Cardiac septum (tissue), 1 donor: ENCODE results near the gene NAA15. TPM values are rescaled to one million over a fixed set of nuclear protein-coding genes. Genes with fewer than 3 reads are reported as not detected.
"Not testable (repeated sequence)": the region's sequence is repeated elsewhere in the genome, so short reads cannot be mapped to it uniquely, and the experiment has no call there.

Experiments
- DNase-seq: peaks from one replicate; pipeline ENCODE4 v3.0.0-alpha.2; 2020; ENCODE audit warnings: low spot score
- intact Hi-C: fragments of 100-400 bp; cut with DNase I; formaldehyde crosslinking; loops from one replicate; pipeline ENCODE4 v1.14.0; 2022
- total RNA-seq: library from RNA; stranded (reverse); fragmentation: NEBNext Ultra II Directional; extraction: Animal tissue kit (Norgen Biotek cat#: 25700); gene quantifications from one replicate; pipeline ENCODE4 v1.2.1, GENCODE V29; 2021
- donor health status: DM: no; HTN: no; CAD: no.

Gene NAA15
- total RNA-seq, 1 donor from 2014 or later = 37.9 TPM

DNA sequence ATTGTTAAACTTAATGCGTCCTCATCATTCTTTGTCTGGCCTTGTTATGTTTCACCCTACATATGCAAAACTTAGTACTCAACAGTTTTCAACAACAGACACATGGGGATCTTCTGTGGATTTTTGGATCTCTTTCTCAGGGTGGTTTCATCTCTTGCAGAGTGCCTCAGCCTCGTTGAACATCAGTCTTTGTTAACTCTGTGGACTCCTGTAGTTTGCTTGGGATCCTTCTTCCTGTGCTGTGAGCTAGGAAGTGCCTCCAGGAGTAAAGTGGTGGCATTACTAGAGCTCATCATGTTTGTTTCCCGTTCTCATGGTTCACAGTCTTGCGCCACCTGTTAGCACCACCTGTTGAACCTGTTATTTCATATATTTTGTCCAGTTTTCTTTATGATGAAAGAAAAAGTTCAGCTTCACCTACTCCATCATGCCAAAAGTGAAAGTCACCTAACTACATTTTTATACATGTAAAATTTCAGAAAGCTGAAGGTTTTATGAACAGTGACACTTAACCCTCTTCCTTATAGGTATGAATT is 28.4 kb downstream of the NAA15 start:
- intact Hi-C loops = no loop called here
- no peak for DNase-seq

DNA sequence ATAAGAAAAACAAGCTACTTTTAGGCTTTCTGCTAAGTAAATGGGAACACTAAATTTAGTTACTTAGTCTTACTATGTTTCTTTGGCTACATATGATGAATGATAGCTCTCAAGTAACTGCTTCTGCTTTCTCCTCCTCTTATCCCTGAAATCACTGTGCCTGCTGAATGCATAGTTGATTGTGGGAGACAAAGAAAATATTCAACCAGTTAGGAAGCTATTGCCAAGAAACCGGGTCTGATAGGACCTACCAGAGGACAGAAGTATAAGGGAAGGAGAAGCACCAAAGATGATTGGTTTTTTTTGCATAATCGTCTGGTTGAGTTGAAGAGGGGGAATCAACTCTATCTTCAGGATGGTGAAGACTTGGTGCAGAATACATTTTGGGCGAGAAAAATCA is 29.0 kb downstream of the NAA15 start:
- intact Hi-C loops = no loop called here
- no peak for DNase-seq

DNA sequence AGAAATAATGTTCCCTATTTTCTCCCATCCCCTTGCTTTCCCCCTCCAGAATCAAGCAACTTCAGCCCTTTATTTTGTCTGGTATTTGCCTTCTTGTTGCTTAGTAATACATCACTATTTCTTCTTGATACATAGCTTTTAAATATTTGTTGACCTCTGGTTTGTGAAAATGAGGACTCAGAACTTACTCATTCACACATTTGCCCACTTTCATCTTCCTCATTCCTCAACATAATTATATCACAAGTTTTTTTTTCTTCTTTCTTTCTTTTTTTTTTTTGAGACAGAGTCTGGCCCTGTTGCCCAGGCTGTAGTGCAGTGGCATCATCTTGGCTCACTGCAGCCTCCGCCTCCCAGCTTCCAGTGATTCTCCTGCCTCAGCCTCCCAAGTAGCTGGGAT is 29.9 kb downstream of the NAA15 start:
- no peak for DNase-seq
- intact Hi-C loops = no loop called here

DNA sequence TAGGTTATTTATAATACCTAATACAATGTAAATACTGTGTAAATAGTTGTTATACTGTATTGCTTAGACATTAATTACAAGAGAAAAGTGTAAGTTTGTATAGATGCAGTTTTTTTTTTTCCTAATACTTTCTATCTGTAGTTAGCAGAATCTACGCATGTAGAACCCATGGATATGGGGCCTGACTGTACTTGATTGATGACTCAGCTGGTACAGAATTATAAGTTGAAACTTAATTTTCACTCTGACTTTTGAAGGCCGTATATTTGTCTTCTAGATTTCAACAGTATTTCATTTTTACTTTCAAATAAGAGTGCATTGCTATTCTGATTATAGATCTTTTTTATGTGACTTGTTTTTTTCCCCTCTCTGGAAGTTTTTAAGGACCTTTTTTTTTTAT is 31.7 kb downstream of the NAA15 start:
- no peak for DNase-seq
- intact Hi-C loops = no loop called here

DNA sequence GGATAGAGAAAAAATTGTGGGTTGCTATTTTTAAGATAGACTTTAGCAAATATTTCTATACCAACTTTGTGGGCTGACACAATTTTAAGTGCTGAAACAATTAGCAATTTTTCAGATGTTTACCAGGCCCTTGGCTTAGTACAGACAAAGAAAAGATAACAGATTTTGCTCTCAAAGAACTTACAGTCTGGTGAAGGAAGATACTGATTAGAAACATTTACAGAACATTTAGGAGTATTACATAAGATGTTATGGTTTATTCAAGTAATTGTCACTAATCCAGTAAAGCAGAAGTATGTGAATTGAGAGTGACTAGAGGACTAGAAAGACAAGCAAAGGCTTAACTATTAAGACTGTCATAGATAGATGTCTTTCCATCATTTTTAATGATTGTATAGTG is 36.3 kb downstream of the NAA15 start:
- intact Hi-C loops = no loop called here

DNA sequence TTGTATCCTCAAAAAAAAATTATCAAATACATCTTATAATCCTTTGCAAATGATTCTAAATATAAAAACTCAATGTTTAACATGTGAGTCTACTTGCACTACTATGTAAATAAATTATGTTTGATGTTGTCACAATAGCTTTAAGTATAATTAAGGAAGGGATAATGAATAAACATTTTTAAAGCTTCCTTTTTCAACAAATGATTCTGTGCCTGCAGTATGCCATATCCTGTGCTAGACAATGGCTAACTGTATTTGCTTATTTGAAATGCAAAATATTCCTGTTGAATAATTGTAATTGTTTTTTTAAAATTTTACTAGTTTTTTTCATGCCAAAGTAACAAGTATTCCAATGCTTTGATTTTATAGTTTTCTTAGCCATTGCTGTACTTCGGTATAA is 60.0 kb downstream of the NAA15 start:
- intact Hi-C loops = no loop called here

More for the DNA sequence above, 36.3 kb downstream of the NAA15 start:
- DNase-seq = no peak

DNA sequence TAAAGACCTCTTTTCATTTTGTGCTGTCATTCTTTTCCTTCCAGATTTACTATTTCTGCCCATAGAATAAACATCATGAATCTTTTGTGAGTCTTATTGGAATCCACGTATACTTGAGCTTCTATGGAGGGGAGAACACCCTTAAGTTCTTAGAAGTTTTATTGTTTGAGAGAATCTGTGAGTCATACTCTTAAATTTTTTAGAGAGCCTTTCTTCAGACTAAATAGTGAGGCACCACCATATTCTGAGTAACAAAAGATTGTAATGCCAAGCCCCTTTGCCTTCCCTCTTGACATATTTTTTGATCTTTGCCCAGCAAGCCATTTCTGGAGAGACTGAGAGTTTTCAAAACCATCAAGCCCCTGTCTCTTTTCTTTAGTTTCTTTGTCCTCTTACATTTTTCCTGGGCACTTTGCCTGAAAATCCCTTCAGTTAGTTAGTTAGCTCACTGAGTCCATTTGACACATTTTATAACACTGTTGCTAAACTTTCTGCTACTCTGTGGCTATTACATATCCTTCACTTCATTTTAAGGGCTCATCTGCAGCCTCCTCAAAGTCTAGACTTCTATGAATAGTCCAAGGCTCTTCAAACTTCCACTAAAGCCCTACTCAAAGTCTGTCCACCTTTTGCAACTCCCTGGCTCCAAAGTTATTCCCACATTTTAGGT is 66.3 kb downstream of the NAA15 start:
- DNase-seq = no peak
- intact Hi-C loops = no loop called here

More for the DNA sequence above, 60.0 kb downstream of the NAA15 start:
- DNase-seq = no peak

DNA sequence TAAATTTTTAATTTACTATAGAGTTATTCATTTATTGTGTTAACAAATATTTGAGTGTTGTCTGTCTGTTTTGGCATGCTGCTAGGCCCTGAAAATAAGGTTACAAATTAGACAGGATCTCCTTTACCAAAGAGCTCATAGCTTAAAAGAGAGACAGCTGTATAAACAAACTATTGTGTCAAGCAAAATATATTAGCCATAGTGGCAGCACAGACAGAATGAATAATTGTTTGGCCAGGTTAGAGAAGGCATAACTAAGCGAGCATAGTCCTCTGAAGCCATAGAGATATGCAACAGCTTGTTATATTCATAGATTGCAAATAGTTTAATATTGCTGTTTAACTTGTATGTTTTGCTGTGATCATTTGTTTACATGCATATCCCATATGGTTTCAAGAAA is 67.7 kb downstream of the NAA15 start:
- intact Hi-C loops = no loop called here
- no peak for DNase-seq

DNA sequence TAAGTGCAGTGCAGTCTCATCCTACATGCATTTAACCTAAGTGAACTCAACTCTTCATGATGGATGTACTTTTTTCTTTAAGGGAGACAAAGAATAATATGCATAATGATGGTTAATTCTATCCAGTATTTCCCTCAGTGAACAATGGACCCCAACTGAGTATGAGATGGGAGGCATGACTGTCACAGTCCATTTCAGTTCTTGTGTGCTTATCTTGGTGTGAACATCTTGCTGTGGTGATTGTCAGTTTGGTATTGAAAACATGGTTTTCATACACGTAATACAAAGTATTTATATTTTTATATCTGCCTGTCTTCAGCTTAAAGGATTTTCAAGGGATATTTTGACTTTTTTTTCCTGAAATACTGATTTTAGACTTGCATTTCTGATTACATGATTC is 72.9 kb downstream of the NAA15 start:
- DNase-seq = no peak
- intact Hi-C loops = no loop called here

DNA sequence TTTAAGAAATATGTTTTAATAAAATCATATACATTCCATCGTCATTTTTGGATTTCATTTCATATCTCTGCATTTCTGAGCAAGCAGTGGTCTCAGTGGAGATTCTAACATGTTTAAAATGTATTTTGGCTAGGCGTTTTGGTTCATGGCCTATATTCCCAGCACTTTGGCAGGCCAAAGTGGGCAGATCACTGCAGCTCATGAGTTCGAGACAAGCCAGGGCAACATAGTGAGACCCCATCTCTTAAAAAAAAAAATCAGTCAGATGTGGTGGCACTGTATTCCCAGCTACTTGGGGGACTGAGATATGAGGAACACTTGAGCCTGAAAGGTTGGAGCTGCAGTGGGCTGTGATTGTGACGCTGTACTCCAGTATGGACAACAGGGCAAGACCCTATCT is 85.1 kb downstream of the NAA15 start:
- no peak for DNase-seq
- intact Hi-C loops = no loop called here

DNA sequence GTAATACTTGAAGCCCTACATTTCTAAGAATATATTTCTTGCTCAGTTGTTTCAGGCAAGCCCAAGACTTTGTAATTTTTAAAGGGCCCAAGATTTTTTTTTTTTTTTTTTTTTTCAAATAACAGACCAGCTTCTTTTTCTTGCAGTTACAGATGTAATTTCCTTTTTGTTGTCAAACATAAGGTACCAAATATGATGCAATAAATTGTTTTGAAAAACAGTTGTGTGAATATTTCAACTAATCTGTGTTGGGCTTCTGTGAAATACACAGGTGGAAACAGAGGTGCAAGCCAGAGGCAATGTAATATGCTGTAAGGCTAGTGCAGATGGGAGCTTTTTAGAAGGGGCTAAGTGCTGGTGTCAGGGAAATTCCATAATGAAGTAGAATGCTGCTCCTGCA is 87.8 kb downstream of the NAA15 start:
- intact Hi-C loops = no loop called here
- no peak for DNase-seq

DNA sequence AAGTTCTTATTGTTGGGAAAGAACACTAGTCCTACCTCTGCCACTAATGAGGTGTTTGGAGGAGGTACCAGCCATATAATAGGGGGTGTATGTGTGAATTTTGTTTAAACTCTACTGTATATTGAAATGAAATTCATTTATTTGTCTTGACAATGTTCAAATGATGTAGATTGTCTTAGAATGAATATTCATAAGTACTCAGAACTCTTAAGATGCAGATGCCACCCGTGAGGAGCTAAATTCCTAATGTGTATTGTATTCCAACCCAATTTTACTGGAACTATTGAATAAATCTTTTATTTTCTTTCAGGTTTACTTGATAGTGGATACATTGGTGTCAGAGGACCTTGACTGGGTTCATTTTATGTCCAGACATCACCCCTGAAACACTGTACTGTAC is 88.7 kb downstream of the NAA15 start:
- no peak for DNase-seq
- intact Hi-C loops = no loop called here

DNA sequence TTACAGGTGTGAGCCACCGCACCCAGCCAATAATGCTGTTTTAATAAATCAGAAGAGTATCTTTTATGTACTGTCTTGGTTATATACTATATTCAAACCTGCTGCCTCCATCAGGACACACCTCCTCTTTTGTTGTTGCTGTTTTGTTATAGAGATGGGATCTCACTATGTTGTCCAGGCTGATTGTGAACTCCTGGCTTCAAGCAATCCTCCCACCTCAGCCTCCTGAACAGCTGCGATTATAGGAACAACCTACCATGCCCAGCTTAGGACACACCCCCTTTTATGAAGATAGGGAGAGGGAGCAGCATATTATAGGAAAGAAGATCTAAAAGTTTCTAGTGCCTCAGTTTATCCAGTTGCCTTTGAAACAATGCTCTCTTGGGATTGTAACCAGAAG is 90.4 kb downstream of the NAA15 start:
- intact Hi-C loops = no loop called here

DNA sequence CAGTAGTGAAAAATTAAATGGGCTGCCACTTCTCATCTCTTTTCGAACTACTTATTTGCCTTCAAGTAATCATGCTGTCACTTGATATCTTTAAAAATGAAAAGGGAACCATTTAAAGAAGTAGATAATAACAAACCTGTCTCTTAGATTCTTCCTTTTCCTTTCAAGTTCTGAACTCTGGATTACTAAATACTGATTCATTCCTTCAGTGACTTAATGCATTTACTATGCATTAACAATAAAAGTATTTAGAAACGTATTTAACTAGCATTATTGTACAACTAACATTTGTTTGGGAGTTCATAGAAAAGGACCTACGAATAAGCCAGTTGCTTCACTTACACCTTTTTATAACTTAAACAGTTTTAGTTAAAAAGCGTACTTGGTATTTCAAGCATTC is 91.5 kb downstream of the NAA15 start:
- DNase-seq = no peak
- intact Hi-C loops = no loop called here

More for the DNA sequence above, 90.4 kb downstream of the NAA15 start:
- no peak for DNase-seq

DNA sequence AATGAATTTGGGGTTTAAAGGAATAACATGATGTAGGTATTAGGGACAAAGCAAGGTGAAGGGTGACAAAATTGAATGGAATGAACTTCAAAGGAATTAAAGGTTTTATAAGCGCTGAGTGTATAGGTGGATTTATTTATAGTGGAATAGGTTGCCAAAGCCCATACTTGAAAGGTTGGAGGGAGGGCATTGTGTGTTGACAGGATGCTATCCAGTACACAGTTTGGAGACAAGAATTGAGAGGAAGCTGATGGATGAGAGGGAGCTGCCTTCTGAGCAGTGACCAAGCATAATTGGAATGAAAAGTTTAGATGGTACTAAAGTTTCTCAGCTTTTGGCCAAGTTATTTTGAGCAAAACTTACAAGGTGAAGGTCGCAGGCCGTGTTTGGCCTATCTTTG is 100.1 kb downstream of the NAA15 start:
- intact Hi-C loops = no loop called here
- DNase-seq = no peak

DNA sequence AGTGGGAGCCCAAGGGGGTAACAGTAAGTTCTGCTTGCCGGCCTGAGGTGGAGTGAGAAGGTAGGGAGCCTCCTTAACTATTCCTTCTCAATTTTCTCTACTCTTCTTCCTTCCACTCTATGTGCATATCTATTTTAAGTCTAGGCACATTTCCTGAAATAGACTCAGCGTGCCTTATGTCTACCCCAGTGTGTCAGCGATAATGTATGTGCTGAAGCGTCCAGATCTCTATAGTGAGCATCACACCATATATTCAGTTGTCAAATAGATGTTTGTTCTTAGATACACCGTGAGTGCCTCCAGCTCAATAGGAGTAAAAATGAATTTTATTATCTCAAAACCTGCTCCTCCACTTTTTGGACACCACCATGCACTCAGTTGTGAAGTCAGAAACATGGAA is 101.1 kb downstream of the NAA15 start:
- no peak for DNase-seq
- intact Hi-C loops = no loop called here

DNA sequence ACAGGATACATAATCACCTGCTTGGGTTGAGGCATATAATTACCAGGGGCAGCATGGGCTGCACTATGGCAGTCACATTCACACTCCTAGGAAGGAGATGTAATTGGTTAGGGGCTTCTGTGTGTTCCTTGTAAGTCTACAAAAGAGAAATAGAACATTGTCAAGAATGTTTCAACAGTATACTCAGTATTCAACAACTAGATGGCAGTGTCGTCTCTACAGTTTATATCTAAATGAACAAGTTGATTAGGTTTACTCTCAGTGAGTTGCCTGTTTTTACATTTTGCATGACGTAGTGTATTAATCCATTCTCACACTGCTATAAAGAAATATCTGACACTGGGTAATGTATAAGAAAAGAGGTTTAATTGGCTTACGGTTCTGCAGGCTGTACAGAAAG is 102.2 kb downstream of the NAA15 start:
- intact Hi-C loops = no loop called here
- DNase-seq = no peak

DNA sequence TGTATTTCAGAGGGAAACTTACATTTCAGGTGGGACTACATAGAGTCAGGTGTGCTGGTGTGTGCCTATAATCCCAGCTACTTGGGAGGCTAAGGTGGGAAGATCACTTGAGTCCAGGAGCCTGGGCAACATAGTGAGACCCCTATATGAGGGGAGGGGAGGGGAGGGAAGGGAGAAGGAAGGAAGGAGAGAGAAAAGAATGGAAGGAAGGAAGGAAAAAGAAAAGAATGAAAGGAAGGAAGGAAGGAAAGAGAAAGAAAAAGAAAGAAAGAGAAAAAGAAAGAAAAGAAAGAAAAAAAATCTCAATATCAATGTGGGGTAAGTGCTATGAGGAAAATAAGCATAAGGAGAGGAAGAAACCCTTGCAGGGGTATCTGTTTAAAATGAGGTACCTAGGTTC is 109.0 kb downstream of the NAA15 start:
- intact Hi-C loops = loop anchor here (10.0 kb wide), 1 partner anchor 94 kb away; no protein-coding TSS in a partner anchor
- DNase-seq = no peak

DNA sequence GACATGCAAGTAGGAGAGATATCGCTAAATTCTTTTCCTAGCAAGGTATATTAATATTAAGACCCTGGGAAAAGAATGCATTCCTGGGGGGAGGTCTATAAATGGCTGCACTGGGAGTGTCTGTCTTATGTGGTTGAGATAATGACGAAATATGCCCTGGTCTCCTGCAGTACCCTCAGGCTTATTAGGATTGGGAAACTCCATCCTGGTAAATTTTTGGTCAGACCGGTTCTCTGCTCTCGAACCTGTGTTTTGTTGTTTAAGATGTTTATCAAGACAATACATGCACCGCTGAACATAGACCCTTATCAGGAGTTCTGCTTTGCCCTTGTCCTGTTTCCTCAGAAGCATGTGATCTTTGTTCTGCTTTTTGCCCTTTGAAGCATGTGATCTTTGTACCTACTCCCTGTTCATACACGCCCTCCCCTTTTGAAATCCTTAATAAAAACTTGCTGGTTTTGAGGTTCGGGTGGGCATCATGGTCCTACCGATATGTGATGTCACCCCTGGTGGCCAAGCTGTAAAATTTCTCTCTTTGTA is 113.4 kb downstream of the NAA15 start:
- not testable (repeated sequence) for DNase-seq
- intact Hi-C loops = loop anchor here (5.0 to 10.0 kb wide), 3 partner anchors 38 to 218 kb away; partner anchors contain the start of gene RAB33B

DNA sequence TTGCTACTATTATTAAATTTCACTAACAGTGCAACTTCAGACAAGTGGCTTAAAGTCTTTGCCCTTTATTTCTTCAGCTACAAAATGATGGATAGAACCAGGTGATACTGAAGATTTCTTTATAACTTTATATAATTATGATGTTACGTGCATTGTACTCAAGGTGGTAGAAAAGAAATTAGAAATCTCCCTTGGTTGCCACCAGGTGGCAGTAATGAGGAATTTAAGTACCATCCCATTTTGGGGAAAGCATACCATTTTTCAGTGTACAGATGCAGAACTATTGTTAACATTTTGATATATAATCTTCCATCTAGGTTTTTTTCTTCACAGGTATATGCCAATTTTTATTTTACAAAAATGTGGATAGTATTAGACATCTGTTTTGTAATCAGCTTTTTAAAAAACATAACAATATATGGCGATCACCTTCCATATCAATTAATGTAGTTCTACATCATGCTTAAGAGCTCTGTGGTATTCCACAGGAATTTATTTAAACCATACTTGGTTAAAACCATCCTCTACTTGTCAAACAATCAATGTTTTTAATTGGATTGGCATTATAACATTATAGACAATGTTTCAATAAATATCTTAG is 114.9 kb downstream of the NAA15 start:
- no peak for DNase-seq
- intact Hi-C loops = loop anchor here (5.0 to 10.0 kb wide), 3 partner anchors 36 to 216 kb away; partner anchors contain the start of gene RAB33B

DNA sequence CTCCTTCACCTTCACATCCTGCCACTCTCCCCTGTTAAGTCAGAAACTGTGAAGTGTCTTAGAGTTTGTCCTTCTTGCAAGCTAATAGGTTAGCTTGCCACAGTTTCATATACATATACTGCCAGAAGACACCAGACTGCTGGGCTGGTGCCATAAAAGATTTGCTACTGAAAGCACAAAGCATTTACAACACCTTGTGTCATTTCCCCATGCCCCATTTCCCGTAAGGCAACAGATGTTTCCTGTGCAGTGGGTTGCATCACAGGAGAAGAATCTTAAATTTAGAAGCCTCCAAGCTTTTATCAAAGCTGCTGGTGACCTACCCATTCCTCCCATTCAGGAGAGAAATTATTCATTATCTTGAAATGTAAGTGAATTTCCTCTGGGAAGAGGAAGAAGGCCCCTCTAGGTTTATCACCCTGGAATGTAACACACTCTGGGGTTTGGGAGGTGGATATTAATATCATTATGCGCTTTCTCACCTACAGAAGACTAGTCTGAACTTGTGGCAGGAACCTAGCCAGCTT is 118.1 kb downstream of the NAA15 start:
- intact Hi-C loops = loop anchor here (5.0 to 10.0 kb wide), 3 partner anchors 33 to 213 kb away; partner anchors contain the start of gene RAB33B
- DNase-seq = no peak
